GM21381 (cell line): ENCODE results near the gene ZNF766.
"Not testable (repeated sequence)": the region's sequence is repeated elsewhere in the genome, so short reads cannot be mapped to it uniquely, and the experiment has no call there.

Source experiments
- ATAC-seq: cut with Tn5 transposase; IDR thresholded peaks from one replicate; pipeline ENCODE4 v1.9.1; 2021; ENCODE audit warnings: mild to moderate bottlenecking, moderate library complexity; ENCODE audit not compliant: unreplicated experiment

ZNF766 gene

GRCh38 chr19:52269338-52270261 lies at the start of gene ZNF766:
Gene ZNF766 (plus strand): TSS chr19:52269587. CDS start chr19:52269614, 27 bp downstream.
- ATAC-seq, result peak; percentile 98

GRCh38 chr19:52219611-52220010 lies 49.8 kb upstream of the ZNF766 start:
- ATAC-seq, result no peak

GRCh38 chr19:52221031-52221430 lies 48.4 kb upstream of the ZNF766 start:
- ATAC-seq, result no peak

- no peak for ATAC-seq
These were observed 47.5 kb upstream of the ZNF766 start for GRCh38 chr19:52221831-52222375.

DNA sequence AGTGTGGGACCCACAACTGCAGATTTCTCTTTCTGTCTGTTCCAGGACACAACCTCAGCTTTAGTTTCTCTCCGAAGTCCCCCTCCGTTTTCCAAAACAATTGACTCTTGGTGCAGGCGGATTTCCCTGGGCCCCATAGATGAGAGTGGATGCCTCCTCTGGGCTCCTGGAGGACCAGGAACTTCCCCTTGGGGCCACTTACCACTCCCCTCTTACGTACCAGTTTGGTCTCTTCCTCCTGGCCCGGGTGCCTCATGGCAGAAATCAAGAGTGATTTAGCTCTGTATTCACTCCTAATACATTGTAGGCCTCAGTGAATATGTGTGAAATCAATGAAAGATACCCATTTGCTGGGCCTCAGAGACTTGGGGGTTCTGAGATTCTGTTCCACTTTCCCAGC lies 45.2 kb upstream of the ZNF766 start:
- no peak for ATAC-seq

- ATAC-seq, result no peak
These were observed 42.7 kb upstream of the ZNF766 start for GRCh38 chr19:52226652-52227051.

DNA sequence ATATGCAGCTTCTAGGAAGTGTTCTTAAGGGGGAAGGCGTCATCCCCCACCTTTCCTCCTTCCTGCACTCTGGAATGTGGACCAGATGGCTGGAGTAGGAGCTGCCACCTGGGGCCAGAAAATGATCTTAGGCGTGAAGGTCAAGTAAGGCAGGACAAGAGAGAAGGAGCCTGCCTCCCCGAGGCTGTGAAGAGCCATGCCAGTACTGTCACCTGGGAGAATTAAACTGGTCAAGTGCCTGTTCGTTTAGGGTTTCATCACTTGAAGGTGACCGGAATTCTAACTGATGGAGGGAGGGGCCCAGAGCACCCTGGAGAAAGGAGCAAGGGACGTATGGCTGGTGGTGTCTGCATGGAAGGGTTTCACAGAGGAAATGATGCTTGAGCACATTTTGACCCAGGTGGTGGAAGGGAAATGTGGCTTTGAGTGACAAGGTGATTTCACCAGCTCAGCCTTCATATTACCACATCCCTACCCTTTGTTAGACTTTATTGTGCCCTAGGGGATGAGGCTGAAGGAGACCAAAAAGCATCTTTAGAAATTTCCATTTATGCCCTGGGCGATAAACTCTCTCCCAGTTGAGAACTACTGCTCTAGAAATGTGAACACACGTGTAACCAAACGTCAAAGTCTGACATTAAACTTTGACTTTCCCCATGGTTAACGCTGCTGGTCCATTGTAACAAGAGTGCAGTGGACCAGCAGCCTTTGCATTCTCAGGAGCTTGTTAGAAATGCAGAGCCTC lies 42.0 kb upstream of the ZNF766 start:
- no peak for ATAC-seq

DNA sequence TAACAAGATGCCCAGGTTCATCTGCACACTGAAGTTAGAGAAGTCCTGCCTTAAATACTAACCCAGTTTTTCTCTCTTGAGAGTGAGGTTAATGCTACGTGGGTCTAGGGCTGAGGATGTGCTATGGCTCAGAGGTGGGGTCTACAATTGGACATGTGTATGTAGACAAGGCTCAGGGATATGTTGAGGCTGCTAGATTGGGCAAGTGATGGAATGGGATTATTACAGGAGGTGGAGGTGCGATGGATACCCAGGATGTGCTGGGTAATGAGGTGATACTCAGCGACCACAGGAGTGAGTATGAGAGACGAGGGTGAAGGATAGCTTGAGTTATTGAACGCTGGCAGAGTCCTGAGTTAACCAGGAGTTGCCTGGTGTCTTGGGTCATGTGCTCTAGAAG lies 41.4 kb upstream of the ZNF766 start:
- ATAC-seq, result no peak

DNA sequence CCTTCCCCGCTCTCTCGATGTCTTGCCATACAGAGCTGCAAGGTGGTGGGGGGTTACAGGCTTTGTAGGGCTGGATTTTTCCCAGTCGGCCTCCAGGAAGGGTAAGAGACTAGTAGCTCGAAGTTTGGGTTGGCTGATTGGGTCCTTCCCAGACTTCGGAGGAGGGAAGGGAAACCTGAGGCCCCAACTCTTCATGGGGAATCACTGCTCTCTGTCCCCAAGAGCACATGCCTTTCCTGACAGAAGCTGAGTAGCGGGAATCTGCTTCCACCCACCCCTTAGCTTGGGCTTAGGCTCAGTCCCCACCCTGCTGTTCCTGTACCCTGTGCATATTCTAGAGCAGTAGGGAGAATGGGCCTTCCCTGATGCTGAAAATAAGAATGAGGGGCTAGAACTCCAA lies 39.9 kb upstream of the ZNF766 start:
- ATAC-seq, result no peak

DNA sequence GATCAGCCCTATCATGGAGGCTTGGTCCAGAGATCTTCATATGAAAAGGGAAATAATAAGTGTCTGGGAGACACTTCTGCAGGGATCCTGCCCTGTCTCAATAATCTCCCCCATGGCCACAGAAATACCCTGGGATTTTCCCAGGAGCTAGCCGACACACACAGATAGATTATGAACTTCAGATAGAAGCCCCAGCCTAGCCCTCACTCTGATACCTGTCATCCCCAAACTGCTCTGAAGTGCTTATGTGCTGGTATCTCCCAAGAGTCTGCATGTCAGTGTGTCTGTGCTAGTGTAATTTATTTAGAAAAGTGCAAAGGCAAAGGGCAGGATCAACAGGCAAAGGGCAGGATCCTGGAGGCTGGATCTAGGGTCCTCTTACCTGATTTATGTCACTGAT lies 38.7 kb upstream of the ZNF766 start:
- no peak for ATAC-seq

DNA sequence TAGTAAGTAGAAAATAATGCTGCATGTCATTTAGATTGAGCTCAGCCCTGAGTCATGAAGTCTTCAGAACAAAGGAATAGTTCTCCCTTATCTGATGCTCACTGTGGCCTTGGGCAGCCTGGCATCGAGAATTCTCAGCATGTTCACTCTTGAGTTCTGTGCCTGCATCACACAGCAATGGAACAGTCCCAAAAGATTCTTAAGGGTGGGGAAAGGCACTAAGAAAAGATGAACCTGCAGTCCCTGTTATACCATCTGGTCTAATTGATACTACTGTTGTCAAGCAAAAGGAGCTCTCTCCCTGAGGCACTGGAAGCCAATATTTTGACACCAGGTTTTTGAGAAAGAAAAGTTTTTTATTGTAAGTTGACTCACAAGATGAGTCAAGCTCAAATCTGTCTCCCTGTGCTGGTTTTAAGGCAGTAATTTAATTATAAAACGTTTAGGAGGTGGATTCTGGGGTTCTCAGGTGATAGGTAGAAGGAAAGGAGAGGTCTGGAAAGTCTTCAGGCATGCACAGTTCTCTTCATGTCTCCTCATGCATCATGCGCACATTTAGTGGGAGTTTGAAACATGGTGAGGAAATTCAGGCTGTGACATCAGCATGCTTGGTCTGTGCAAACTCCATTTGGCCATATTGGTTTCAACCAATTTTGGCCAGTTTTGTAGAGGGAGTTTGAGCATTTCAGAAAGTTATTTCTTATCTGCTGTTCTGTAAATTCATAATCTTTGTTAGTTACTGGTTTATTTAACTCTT lies 38.1 kb upstream of the ZNF766 start:
- no peak for ATAC-seq

- no peak for ATAC-seq
These were observed 35.0 kb upstream of the ZNF766 start for GRCh38 chr19:52234406-52234805.

GRCh38 chr19:52237197-52237596 lies 32.2 kb upstream of the ZNF766 start:
- no peak for ATAC-seq

DNA sequence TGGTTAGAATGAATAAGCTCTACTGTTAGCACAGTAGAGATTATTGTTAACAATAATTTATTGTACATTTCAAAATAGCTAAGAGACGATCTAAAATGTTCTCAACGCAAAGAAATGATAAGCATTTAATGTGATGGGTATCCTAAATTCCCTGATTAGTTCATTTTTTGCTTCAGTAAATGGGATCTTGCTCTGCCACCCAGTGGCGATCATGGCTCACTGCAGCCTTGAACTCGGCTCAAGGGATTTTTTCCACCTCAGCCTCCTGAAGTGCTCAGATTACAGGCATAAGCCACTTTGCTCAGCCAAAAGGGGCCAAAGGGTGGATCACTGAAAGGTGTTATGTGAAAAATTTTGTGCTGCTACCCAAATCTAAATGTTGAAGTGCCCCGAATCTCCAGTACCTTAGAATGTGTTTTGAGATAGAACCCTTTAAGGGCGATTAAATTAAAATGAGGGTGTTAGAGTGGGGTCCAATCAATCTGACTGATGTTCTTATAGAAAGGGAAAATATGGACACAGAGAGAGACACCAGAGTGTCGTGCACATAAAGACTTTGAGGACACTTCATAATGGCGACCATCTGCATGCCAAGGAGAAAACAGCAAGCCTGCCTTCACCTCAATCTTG lies 31.5 kb upstream of the ZNF766 start:
- ATAC-seq, result no peak

DNA sequence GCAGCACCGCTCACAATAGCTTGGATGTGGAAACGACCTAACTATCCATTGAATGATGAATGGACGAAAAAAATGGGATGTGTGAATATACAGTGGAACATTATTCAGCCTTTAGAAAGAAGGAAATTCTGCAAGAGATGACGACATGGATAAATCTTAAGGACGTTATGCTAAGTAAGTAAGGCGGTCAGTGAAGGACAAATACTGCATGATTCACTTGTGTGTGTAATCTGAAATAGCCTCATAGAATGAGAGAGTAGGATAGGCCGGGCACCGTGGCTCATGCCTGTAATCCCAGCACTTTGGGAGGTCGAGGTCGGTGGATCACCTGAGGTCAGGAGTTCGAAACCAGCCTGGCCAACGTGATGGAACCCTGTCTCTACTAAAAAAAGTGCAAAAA lies 25.4 kb upstream of the ZNF766 start:
- ATAC-seq, result no peak

DNA sequence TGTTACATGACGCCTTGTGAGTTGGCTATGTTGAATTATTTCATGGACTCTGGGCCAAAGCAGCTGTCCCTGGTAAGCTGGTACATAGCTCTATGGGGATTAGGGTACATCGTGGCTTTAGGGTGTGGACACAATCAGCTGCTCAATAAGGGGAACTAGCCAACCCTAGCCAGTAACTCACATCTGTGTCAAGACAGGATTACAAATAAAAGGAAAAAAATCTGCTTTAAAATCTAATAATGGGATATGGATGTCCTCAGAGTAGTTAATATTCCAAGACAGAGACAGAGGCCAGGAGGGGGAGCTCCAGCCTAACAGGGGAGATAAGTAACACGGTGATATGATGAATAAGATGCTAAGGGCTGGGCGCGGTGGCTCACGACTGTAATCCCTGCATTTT lies 21.1 kb upstream of the ZNF766 start:
- no peak for ATAC-seq

- ATAC-seq, result no peak
These were observed 11.0 kb upstream of the ZNF766 start for GRCh38 chr19:52258426-52258825.

DNA sequence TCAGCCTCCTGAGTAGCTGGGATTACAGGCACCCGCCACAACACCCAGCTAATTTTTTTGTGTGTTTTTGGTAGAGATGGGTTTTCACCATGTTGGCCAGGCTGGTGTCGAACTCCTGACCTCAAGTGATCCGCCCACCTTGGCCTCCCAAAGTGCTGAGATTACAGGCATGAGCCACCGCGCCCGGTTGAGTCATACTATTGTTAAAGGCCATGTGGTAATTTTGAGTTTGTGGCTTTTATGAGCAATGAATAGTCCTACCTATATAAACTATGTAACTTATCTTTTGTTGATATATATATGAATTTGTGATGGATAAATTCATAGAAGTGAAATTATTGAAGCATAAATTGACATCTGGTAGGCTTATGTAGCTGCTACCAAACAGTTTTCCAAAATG lies 3.8 kb upstream of the ZNF766 start:
- not testable (repeated sequence) for ATAC-seq

- ATAC-seq, result no peak
These were observed 989 bp downstream of the ZNF766 start for GRCh38 chr19:52270266-52270885.

DNA sequence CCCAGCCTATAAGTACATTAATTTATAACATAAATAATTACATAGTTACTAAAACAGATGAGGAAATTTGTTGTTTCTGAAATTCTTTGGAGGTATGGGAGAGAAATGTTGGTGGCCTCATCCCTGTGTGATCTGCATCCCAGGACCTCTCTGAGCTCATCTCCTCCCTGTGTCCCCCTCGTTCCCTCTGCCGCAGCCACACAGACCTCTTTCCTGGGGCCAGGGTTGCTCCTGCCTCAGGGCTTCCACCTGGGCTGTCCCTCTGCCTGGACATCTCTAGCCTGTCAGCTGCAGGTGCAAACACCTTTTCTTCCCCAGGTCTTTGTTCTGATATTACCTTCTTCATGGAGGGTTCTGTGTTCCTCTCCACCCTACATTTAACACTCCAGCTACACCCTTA lies 3.9 kb downstream of the ZNF766 start:
- no peak for ATAC-seq
